Natural killer cell treated with Interleukin-12 subunit alpha and Interleukin-12 subunit beta and Interleukin-15 and Interleukin-18, amount 100 ng/mL, for 72 hours (primary cell): ENCODE data around the gene TENT4A. TPM values are rescaled to one million over a fixed set of nuclear protein-coding genes. Genes with fewer than 3 reads are reported as not detected.
"Not testable (repeated sequence)": the region's sequence is repeated elsewhere in the genome, so short reads cannot be mapped to it uniquely, and the experiment has no call there.

Source experiments
- ATAC-seq, 2 donors: fragments of 150-1000 bp; cut with Tn5 transposase in 1 of 2; sonication (Bioruptor Pico), chemical (Tn5 transposase) in 1 of 2; 2 replicates each; pipeline ENCODE4 v1.10.0; 2021
- DNase-seq: peaks from one replicate; pipeline ENCODE4 v3.0.0; 2022; ENCODE audit warnings: low spot score
- H3K27ac Mint-ChIP-seq, 2 donors: 1 replicate in 1 of 2; 2 replicates in 1 of 2; pipeline ENCODE4 v1.8.0; 2022; ENCODE audit warnings: mixed read lengths in 2 of 2, mild to moderate bottlenecking in 1 of 2, moderate library complexity in 1 of 2
- H3K27me3 Mint-ChIP-seq, 2 donors: 1 replicate in 1 of 2; 2 replicates in 1 of 2; pipeline ENCODE4 v1.8.0; 2022; ENCODE audit warnings: mixed read lengths in 2 of 2
- H3K36me3 Mint-ChIP-seq: one replicate; pipeline ENCODE4 v1.8.0; 2022; ENCODE audit warnings: mixed read lengths
- H3K4me1 Mint-ChIP-seq, 2 donors: 1 replicate in 1 of 2; 2 replicates in 1 of 2; pipeline ENCODE4 v1.8.0; 2022; ENCODE audit warnings: low read depth in 2 of 2, mixed read lengths in 2 of 2, mild to moderate bottlenecking in 1 of 2
- H3K4me3 Mint-ChIP-seq: one replicate; pipeline ENCODE4 v1.8.0; 2022; ENCODE audit warnings: mixed read lengths
- H3K9me3 Mint-ChIP-seq: 2 replicates; pipeline ENCODE4 v1.8.0; 2022; ENCODE audit warnings: mixed read lengths
- total RNA-seq, 2 donors: library from RNA; stranded (reverse); gene quantifications; one replicate each; pipeline ENCODE4 v1.2.3, GENCODE V29; 2022

The TENT4A gene
- total RNA-seq, 2 donors from 2014 or later: 37.8 to 69.9 TPM

DNA sequence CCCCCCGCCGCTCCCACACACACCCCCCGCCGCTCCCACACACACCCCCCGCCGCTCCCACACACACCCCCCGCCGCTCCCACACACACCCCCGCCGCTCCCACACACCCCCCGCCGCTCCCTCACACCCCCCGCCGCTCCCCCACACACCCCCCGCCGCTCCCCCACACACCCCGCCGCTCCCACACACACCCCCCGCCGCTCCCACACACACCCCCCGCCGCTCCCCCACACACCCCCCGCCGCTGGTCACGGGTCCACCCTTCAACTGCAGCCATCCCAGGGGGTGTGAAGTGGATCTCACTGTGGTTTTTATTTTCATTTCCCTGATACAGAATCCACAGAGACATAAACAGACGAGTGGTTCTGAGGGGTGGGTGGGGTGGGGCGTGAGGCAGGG is 61.0 kb downstream of the TENT4A start:
- DNase-seq, ATAC-seq, H3K36me3 Mint-ChIP-seq, H3K27me3 Mint-ChIP-seq, H3K9me3 Mint-ChIP-seq: not testable (repeated sequence)
- Mint-ChIP-seq H3K4me1 (peaks cover 9 to 13% of the 10 kb centered on the region in 2 donors), H3K4me3 (peak overlapping the region; percentile 74), H3K27ac (peak overlapping the region in 1 of 2 donors; percentile 19)

DNA sequence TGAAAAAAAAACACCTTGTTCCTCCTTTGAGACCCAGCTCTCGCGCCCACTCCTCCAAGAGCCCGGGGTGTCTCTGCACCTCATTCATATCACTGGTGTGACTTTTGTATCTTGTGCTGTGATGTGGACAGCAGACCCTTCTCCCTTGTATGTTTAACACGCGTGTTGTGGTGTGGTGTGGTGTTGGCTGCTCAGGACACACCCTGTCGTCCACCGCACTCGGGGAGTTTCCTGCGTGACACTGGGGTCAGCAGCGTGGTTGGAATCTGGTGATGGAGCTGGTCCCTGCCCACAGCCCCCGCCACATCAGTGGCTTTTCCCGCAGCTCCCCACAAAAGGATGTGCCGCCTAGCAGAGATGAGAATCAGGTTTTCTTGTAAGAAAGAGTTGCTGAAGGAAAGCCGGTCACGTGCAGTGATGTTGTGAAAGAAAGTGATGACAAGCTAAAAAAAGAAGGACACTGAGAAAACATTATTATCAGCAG is 61.5 kb downstream of the TENT4A start:
- Mint-ChIP-seq H3K4me3 (peak overlapping the region; percentile 74), H3K27me3 (peaks cover 0 to 3% of the 10 kb centered on the region in 2 donors), H3K9me3 (no peaks in the 10 kb centered on the region), H3K27ac (peak overlapping the region; percentile 19 to 42), H3K4me1 (peaks cover 9 to 13% of the 10 kb centered on the region in 2 donors), H3K36me3 (no peaks in the 10 kb centered on the region)
- DNase-seq (no peak), ATAC-seq (peak; percentile 43 to 59)

- Mint-ChIP-seq H3K36me3 (no peaks in the 10 kb centered on the region), H3K9me3 (no peaks in the 10 kb centered on the region), H3K27me3 (peaks cover 0 to 3% of the 10 kb centered on the region in 2 donors), H3K4me3 (peak overlapping the region; percentile 8), H3K4me1 (peaks cover 9 to 13% of the 10 kb centered on the region in 2 donors), H3K27ac (no peak overlapping the region)
- DNase-seq (no peak), ATAC-seq (no peak)
Measured at GRCh38 chr5:6775571-6775970, 62.3 kb downstream of the TENT4A start.

DNA sequence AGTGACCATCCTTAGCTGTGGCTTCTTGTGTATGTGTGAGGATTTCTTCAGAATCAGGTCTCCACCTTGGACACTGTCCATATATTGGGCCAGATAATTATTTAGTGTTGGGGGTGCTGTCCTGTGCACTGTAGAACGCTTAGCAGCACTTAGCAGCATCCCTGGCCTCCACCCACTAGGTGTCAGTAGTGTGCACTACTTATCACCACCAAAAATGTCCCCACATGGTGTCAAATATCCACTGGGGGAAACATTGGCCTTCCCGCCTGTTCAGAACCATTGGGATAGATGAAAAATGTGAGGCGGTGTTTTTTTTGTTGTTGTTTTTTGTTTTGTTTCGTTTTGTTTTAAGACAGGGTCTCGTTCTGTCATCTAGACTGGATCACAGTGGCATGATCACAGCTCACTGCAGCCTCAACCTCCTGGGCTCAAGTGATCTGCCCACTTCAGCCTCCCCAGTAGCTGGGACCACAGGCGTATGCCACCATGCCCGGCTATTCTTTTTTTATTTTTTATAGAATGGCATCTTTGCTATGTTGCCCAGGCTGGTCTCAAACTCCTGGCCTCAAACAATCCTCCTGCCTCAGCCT is 67.7 kb downstream of the TENT4A start:
- no peaks in the 10 kb centered on the region for H3K9me3 Mint-ChIP-seq
- no peak overlapping the region for H3K4me3 Mint-ChIP-seq
- no peaks in the 10 kb centered on the region for H3K27me3 Mint-ChIP-seq
- peaks cover 15 to 16% of the 10 kb centered on the region in 2 donors for H3K4me1 Mint-ChIP-seq
- ATAC-seq (peak; percentile 53 to 70), DNase-seq (no peak)
- H3K36me3 Mint-ChIP-seq: no peaks in the 10 kb centered on the region
- H3K27ac Mint-ChIP-seq: no peak overlapping the region

DNA sequence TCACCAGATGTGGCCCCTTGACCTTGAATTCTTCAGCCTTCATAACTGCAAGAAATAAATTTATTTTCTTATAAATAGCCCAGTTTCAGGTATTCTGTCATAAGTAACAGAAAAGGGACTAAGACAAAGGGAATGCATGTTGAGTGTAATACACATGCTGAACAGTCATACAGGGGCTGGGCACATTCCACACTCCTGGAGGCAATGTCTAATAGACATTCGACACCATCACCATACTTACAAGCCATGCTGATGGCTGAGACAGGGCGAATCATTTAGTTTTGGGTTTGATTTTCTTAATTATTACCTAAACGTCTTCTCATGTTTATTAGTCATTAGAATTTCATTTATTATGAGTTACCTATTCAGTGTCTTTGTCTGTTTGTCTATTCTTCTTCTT is 68.5 kb downstream of the TENT4A start:
- H3K36me3 Mint-ChIP-seq: no peaks in the 10 kb centered on the region
- H3K27me3 Mint-ChIP-seq: no peaks in the 10 kb centered on the region
- H3K4me1 Mint-ChIP-seq: peaks cover 17 to 18% of the 10 kb centered on the region in 2 donors
- no peak overlapping the region for H3K27ac Mint-ChIP-seq
- no peak overlapping the region for H3K4me3 Mint-ChIP-seq
- DNase-seq (no peak), ATAC-seq (no peak)
- no peaks in the 10 kb centered on the region for H3K9me3 Mint-ChIP-seq

DNA sequence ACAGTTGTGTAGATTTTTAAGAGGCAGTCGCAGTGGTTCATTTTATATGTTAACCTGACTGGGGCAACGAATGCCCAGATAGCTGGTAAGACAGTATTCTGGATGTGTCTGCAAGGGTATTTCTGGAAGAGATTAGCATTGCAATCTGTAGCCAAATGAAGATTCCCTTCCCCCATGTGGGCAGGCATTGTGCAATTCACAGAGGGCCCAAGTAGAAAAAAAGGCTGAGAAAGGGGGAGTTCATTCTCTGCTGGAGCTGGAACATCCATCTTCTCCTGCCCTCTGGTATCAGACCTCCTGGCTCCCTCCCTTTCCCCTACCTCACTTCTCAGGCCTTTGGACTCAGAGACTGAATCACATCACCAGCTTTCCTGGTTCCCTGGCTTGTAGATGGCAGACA is 70.6 kb downstream of the TENT4A start:
- no peak overlapping the region for H3K4me3 Mint-ChIP-seq
- DNase-seq: no peak
- H3K27me3 Mint-ChIP-seq: no peaks in the 10 kb centered on the region
- no peaks in the 10 kb centered on the region for H3K9me3 Mint-ChIP-seq
- H3K4me1 Mint-ChIP-seq: peaks cover 17 to 18% of the 10 kb centered on the region in 2 donors
- H3K27ac Mint-ChIP-seq: no peak overlapping the region
- H3K36me3 Mint-ChIP-seq: no peaks in the 10 kb centered on the region
- ATAC-seq: no peak

DNA sequence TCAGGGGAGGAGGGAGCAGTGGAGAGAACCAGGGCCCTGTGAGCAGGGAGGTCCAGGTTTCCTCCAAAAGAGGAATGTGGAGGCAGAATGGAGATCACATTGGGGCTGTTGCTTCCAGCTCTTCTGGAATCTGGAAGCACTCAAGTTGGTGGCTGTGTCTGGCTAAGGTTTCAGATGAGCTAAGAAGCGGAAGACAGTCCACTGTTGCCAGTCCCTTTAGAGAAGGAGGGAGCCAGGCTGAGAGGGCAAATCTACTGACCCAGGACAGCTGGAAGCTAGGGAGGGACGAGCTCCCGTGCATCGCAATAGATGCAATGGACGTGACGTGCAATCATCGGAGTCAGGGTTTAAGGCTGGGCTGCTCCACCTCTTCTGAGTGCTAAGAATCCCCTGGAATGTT is 71.2 kb downstream of the TENT4A start:
- peak overlapping the region in 1 of 2 donors; percentile 6 for H3K27ac Mint-ChIP-seq
- no peak for ATAC-seq
- no peaks in the 10 kb centered on the region for H3K27me3 Mint-ChIP-seq
- no peaks in the 10 kb centered on the region for H3K36me3 Mint-ChIP-seq
- peaks cover 17 to 18% of the 10 kb centered on the region in 2 donors for H3K4me1 Mint-ChIP-seq
- no peak for DNase-seq
- H3K9me3 Mint-ChIP-seq: no peaks in the 10 kb centered on the region
- peak overlapping the region; percentile 6 for H3K4me3 Mint-ChIP-seq

DNA sequence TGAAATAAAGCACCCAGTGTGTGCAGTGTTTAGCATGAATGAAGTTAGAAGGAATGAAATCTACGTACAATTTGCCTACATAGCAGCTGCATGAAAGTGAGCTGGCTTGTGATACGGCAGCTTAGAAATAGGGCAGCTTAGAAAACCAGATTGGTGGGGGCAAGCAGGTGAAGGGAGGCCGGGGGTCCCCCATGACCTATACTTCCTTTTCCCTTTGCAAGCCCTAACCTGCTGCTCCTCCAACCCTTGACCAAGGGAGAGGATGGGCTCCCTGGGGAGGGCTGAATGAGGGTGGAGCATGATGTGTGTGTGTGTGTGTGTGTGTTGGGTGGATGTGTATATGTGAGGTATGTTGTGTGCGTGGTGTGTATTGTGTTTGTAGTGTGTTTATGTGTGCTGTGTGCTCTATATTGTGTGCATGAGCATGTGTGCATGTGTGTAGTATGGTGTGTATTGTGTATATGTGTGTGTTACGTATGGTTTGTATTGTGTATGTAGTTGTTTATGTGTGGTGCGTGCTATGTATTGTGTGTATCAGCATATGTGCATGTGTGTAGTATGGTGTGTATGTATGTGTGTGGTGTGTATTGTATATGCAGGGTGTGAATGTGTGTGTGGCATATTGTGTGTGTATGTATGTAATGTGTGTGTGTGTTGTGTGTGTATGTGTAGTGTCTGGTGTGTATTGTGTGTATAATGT is 72.1 kb downstream of the TENT4A start:
- Mint-ChIP-seq H3K27ac (no peak overlapping the region), H3K4me1 (peaks cover 17 to 18% of the 10 kb centered on the region in 2 donors), H3K9me3 (no peaks in the 10 kb centered on the region), H3K27me3 (peaks cover 1 to 5% of the 10 kb centered on the region in 2 donors), H3K36me3 (no peaks in the 10 kb centered on the region), H3K4me3 (peak overlapping the region; percentile 4)
- ATAC-seq: peak in 1 of 2 donors; percentile 37
- DNase-seq: no peak

- ATAC-seq (no peak), DNase-seq (no peak)
- H3K27ac Mint-ChIP-seq: no peak overlapping the region
- H3K27me3 Mint-ChIP-seq: peaks cover 4 to 8% of the 10 kb centered on the region in 2 donors
- H3K4me1 Mint-ChIP-seq: peaks cover 17 to 18% of the 10 kb centered on the region in 2 donors
- H3K4me3 Mint-ChIP-seq: peak overlapping the region; percentile 4
- H3K36me3 Mint-ChIP-seq: no peaks in the 10 kb centered on the region
- H3K9me3 Mint-ChIP-seq: no peaks in the 10 kb centered on the region
Measured at GRCh38 chr5:6785861-6786180, 72.6 kb downstream of the TENT4A start.

- no peaks in the 10 kb centered on the region for H3K9me3 Mint-ChIP-seq
- H3K36me3 Mint-ChIP-seq: no peaks in the 10 kb centered on the region
- H3K4me3 Mint-ChIP-seq: no peak overlapping the region
Measured at GRCh38 chr5:6786786-6787495, 73.7 kb downstream of the TENT4A start.

GRCh38 chr5:6787941-6788340 is 74.7 kb downstream of the TENT4A start:
- ATAC-seq (no peak), DNase-seq (no peak)
- Mint-ChIP-seq H3K4me1 (peaks cover 17 to 21% of the 10 kb centered on the region in 2 donors), H3K9me3 (no peaks in the 10 kb centered on the region), H3K27me3 (peaks cover 7 to 16% of the 10 kb centered on the region in 2 donors), H3K27ac (no peak overlapping the region), H3K4me3 (no peak overlapping the region), H3K36me3 (no peaks in the 10 kb centered on the region)

More at GRCh38 chr5:6786786-6787495, 73.7 kb downstream of the TENT4A start:
- Mint-ChIP-seq H3K27ac (peak overlapping the region in 1 of 2 donors; percentile 23), H3K27me3 (peaks cover 7 to 13% of the 10 kb centered on the region in 2 donors), H3K4me1 (peaks cover 17 to 21% of the 10 kb centered on the region in 2 donors)
- DNase-seq (no peak), ATAC-seq (no peak)

- no peaks in the 10 kb centered on the region for H3K9me3 Mint-ChIP-seq
- no peaks in the 10 kb centered on the region for H3K36me3 Mint-ChIP-seq
- ATAC-seq: no peak
- H3K4me1 Mint-ChIP-seq: peaks cover 17 to 23% of the 10 kb centered on the region in 2 donors
- no peak overlapping the region for H3K27ac Mint-ChIP-seq
- DNase-seq: no peak
- H3K27me3 Mint-ChIP-seq: peaks cover 9 to 16% of the 10 kb centered on the region in 2 donors
- H3K4me3 Mint-ChIP-seq: no peak overlapping the region
Measured at GRCh38 chr5:6788439-6788838, 75.2 kb downstream of the TENT4A start.

- ATAC-seq (no peak), DNase-seq (no peak)
- peaks cover 14 to 22% of the 10 kb centered on the region in 2 donors for H3K4me1 Mint-ChIP-seq
- H3K36me3 Mint-ChIP-seq: no peaks in the 10 kb centered on the region
- H3K9me3 Mint-ChIP-seq: no peaks in the 10 kb centered on the region
- no peak overlapping the region for H3K27ac Mint-ChIP-seq
- no peak overlapping the region for H3K4me3 Mint-ChIP-seq
- peaks cover 9 to 16% of the 10 kb centered on the region in 2 donors for H3K27me3 Mint-ChIP-seq
Measured at GRCh38 chr5:6788956-6789649, 75.9 kb downstream of the TENT4A start.
